Retina (tissue), 1 donor: Measurements from ENCODE around the gene HOOK1.
"Not testable (repeated sequence)": the region's sequence is repeated elsewhere in the genome, so short reads cannot be mapped to it uniquely, and the experiment has no call there.

Experiments
- DNase-seq: peaks from one replicate; pipeline ENCODE4 v3.0.0-alpha.2; 2016

HOOK1 gene

DNA sequence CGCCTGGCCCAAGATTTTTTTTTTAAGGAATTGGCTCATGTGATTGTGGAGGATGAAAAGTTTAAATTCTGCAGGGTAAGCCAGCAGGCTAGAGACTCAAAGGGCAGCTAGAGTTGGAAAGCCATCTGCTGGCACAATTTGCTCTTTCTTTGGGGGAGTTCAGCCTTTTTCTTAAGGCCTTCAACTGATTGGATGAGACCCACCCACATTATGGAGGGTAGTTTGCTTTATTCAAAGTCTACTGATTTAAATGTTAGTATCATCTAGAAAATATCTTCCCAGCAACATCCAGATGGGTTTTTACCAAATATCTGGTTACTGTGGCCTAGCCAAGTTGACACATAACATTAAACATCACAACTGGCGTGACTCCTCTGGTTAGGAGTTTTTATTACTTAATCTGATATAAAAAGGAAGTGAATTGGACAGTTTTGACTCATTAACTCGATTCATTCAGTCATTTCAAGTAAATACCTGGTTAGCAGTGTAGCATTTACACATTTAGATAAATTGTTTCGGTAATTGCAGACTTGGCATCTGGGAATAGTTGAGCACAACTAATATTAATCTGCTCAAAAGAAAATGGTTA, 12.4 kb downstream of the HOOK1 start:
- DNase-seq = no peak

- DNase-seq = no peak
These were observed 13.4 kb downstream of the HOOK1 start for GRCh38 chr1:59828160-59828559.

DNA sequence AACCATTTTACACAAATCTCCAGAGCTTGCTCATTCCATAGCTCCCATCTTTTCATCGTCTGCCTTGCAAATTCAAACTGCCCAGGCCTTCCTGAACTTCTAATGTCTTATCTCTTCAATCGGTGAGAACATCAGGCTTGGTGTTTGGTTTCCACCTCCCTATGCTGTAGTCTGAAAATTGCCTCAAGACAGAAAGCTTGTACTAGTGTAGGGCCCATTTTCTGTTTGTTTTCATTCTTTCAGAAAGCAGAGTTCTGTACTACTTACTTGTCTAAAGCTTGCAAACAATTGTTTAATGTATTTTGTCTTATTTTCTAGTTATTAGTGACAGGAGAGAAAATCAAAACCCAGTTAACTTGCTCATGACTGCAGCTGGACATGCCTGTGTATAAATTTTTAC, 16.8 kb downstream of the HOOK1 start:
- no peak for DNase-seq

DNA sequence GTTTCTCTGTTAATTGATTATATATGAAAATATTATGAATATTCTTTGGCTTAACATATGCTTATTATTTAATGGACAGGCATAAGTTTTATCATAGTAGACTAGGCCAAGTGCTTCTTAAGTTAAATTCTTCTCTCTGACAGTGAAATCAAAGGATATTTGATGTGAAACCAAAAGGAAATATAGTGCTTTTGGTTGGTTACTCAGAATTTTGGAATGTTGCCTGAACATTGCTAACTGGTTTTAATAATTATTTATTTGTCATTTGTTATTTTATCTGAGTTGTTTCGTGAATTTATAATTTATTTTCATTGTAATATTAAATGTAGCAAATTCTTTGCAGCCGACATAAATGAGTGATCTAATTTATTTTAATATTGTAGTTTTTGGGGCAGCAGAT, 18.3 kb downstream of the HOOK1 start:
- no peak for DNase-seq

DNA sequence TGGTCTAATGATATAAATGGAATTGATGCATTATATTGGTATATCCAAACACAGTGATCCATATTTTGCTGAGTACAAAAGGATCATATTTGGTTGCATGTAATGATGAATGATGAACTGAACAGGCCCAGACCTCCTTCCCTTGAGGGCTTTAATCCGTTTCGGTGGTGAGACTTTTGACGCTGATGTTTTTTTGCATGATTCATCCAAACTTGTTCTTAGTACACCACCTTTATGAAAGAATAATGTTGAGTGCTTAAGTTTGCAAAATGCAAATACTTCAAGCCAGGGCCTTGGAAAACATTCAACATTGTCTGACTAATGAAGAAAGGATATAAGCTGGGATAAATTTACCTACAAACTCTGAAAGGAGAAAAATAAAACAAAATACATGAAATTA, 19.2 kb downstream of the HOOK1 start:
- no peak for DNase-seq

GRCh38 chr1:59837857-59838256, 23.1 kb downstream of the HOOK1 start:
- DNase-seq = not testable (repeated sequence)

DNA sequence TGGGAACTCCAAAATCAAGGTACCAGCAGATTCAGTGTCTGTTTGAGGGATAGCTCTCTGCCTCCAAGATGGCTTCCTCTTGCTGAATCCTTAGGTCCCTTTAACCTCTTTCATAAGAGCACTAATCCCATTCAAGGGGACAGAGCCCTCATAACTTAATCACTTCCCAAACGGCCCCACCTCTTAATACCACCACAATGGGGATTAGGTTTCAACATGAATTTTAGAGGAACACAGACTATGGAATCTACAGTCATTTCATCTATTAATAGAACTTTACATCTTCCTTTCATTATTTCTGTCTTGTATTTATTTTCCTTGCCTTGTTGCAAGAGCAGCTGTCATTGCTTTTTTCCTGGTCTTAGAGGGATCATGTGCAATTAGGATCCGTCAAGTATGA, 30.3 kb downstream of the HOOK1 start:
- no peak for DNase-seq

DNA sequence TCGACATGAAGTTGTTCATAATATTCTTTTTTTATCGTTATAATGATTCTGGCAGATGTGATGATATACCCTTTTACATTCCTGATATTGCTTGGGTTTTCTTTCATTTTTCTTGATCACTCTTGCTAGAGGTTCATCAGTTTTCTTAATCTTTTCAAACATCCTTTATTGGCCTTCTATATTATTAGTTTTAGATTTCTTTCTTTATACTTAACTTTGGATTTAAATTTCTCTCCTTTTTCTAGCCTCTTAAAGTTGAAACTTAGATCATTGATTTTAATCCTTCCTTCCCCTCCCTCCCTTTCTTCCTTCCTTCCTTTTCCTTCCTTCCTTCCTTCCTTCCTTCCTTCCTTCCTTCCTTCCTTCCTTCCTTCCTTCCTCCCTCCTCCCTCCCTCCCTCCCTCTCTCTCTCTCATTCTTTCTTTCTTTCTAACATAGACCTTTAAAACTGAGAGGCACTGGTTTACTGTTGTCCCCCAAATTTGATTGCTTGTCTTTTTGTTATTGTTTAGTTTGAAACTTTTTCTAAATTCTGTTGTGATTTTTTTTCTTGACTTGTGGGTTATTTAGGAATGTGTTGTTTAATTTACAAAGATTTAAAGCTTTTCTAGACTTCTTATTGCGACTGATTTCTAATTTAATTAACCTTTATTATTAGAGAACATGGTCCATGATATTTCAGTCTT, 31.6 kb downstream of the HOOK1 start:
- no peak for DNase-seq

DNA sequence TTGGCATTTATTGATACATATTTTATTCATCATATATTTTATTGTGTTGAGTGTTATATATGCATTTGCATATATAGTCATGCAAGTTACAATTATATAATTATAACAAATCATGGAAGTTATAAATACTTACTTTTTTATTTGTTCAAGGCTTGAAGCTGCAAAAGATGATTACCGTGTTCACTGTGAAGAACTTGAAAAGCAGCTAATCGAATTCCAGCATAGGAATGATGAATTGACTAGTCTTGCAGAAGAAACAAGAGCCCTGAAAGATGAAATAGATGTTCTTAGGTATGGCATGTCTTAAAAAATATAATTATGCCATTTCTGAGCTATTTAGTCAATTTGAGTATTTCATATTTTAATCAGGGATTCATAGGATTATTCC, 32.1 kb downstream of the HOOK1 start:
- no peak for DNase-seq

DNA sequence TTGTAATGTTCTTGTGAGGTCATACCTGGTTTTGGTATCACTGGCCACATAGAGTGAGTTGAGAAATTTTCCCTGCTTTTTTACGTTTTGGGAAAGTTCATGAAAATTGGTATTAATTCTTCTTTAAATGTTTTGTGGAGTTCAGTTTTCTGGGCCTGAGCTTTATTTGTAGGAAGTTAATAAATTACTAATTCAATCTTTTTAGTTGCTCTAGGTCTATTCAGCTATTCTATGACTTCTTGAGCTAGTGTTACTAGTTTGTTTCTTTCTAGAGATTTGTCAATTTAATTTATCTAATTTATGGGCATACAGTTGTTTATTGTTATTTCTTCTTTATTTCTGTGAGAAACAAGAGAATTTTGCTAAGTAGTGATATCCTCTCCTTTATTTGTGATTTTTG, 37.4 kb downstream of the HOOK1 start:
- DNase-seq = no peak

- not testable (repeated sequence) for DNase-seq
These were observed 40.5 kb downstream of the HOOK1 start for GRCh38 chr1:59855297-59855696.

GRCh38 chr1:59856725-59857338, 42.1 kb downstream of the HOOK1 start:
- no peak for DNase-seq

DNA sequence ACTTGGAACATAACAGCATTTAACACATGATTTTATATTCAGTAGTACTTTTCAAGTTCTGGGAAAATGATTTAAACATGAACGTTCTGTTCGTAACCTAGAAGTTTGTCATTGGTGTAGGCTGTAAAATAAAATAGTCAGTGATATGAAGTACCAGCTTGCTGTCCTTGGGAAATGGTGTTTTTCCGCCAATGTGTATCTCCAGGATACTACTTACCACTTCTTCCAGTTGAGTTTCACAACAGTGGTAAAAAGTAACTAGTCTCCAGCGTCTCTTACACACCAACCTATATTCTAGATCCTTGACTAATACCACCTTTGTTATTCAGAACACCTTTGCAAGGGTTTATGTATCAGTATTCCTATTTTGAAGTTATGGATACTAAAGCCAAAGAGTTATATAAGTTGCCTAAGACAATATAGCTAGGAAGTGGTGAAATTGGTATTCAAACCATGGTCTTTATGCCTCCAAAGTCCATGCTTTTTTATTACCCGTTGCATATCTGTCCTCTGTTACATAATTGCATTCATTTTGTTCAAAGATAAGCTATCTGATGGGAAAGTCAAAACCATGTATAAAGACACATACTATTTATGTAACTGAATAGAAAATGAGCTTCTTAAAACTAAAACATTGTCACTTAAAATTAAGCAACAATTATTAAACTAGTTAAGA, 43.1 kb downstream of the HOOK1 start:
- DNase-seq = no peak

DNA sequence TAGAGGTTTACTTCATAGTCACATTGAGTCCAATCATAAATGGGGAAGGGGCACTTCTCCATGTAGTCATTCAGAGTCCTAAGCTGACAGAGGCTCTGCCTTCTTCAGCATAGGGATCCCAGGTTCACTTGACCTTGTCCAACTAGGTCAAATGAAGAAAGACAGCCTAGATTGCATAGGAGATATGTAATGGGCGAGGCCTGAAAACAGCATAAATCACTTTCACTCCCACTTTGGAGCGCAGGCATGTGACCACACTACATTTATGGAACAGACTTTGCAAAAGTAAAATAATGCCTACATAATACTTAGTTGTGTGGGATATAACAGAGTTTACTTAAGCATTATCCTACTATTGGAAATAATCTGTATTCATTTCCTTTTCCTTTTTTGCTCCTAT, 51.7 kb downstream of the HOOK1 start:
- no peak for DNase-seq

GRCh38 chr1:59871746-59872145, 57.0 kb downstream of the HOOK1 start:
- DNase-seq = no peak

DNA sequence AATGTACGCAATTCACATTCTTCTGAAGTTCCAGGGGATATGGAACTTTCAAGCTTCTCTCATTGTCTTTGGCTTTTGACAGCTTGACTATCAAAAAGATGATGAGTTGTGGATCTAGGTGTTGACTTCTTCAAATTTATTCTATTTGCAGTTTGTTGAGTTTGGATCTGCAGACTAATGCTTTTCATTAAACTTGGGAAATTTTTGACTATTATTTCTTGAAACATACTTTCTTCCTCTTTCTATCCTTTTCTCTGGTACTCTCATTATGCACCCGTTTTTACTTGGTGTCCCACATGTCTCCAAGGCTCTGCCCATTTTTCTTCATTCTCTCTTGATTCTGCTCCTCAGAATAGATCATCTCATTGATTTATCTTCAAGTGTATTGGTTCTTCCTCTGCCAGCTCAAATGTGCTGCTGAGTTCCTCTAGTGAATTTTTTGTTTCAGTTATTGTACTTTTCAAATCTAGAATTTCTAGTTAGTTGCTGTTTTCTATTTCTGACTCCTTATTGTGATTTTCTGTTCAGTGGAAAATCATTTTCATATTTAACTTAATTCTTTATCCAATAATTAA, 62.4 kb downstream of the HOOK1 start:
- no peak for DNase-seq

- DNase-seq = no peak
These were observed 63.6 kb downstream of the HOOK1 start for GRCh38 chr1:59878370-59878769.

DNA sequence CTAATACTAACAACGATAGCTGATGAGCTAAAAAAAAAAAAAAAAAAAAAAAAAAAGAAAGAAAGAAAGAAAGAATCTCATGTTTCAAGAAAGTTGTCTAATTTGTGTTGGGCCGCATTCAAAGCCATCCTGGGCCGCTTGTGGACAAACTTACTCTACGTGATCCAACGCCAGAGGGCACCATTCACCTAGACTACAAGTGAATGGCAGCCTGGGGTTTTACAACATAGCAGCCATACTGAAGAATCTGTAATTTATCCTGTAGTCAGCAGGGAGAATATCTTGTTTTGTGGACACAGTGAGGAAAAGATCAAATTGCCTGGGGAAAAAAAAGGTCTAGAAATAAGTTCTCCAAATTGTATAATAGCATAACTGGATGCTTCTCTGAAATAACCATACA, 64.8 kb downstream of the HOOK1 start:
- DNase-seq = peak; percentile 26

DNA sequence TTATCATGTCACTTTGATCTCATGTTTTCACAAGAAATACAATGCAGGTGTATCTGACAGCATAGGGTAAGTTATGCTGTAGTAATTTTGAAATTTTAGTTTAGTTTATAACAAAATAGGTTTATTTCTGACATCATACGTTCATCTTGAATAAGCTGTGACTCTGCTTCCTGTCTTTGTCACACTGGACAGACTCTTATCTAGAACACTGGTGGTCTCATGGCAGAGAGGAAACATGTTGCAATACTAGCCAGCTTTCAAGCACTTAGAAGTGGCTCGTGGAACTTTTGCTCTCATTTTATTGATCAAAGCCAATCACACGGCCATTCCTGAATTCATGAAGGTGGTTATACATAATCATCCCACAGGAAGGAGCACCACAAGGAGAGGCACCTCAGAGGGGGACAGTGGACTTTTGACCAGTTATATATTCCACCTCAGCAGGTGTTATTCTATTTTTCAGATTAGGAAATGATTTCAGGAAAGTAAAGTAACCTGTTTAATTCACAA, 65.3 kb downstream of the HOOK1 start:
- no peak for DNase-seq

- no peak for DNase-seq
These were observed 66.0 kb downstream of the HOOK1 start for GRCh38 chr1:59880735-59881134.

GRCh38 chr1:59885160-59885832, 70.5 kb downstream of the HOOK1 start:
- DNase-seq = no peak

GRCh38 chr1:59892841-59893811, 78.4 kb downstream of the HOOK1 start:
- no peak for DNase-seq
